ENCODE measurements around the gene STAG2.

Gene STAG2

GRCh38 chrX:123993904-123994635 lies 32.6 kb downstream of the STAG2 start:
- no CpG with 5 or more reads among the region's 3 CpGs for WGBS (ENCODE audit: insufficient coverage, insufficient read length)
- H3K36me3 ChIP-seq (ENCODE audit: control insufficient read depth, insufficient read depth, low read length): no peaks in the 10 kb centered on the region
- H3K9me3 ChIP-seq (ENCODE audit: control insufficient read depth, insufficient read depth, low read length): no peaks in the 10 kb centered on the region
- H3K4me3 ChIP-seq (ENCODE audit: low read length): no peak overlapping the region
- no peaks in the 10 kb centered on the region for H3K27me3 ChIP-seq (ENCODE audit: control insufficient read depth, insufficient read depth, low read length)
- DNase-seq (ENCODE audit: low read depth, low spot score): no peak
- no peaks in the 10 kb centered on the region for H3K4me1 ChIP-seq (ENCODE audit: control insufficient read depth, insufficient read depth, low read length)
- no peak overlapping the region for H3K27ac ChIP-seq (ENCODE audit: low read length)

- DNase-seq (ENCODE audit: low read depth, low spot score): no peak
- Histone ChIP-seq H3K27me3 (ENCODE audit: control insufficient read depth, insufficient read depth, low read length) (no peaks in the 10 kb centered on the region), H3K27ac (ENCODE audit: low read length) (no peak overlapping the region), H3K36me3 (ENCODE audit: control insufficient read depth, insufficient read depth, low read length) (no peaks in the 10 kb centered on the region), H3K4me1 (ENCODE audit: control insufficient read depth, insufficient read depth, low read length) (no peaks in the 10 kb centered on the region), H3K9me3 (ENCODE audit: control insufficient read depth, insufficient read depth, low read length) (no peaks in the 10 kb centered on the region), H3K4me3 (ENCODE audit: low read length) (no peak overlapping the region)
- no CpG with 5 or more reads among the region's 7 CpGs for WGBS (ENCODE audit: insufficient coverage, insufficient read length)
These were observed 33.2 kb downstream of the STAG2 start for GRCh38 chrX:123994730-123995129.

DNA sequence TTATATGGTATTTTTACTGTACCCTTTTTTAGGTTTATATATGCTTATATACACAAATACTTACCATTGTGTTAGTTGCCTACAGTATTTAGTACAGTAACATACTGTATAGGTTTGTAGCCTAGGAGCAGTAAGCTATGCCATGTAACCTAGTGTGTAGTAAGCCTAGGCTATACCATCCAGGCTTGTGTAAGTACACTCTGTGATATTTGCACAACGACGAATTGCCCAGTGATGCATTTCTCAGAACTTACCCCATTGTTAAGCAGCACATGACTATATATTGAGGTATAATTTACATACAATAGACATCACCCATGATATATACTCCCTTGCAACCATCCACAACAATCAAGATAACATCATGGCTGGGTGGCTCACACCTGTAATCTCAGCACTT lies 40.1 kb downstream of the STAG2 start:
- no peaks in the 10 kb centered on the region for H3K4me1 ChIP-seq (ENCODE audit: control insufficient read depth, insufficient read depth, low read length)
- DNase-seq (ENCODE audit: low read depth, low spot score): no peak

DNA sequence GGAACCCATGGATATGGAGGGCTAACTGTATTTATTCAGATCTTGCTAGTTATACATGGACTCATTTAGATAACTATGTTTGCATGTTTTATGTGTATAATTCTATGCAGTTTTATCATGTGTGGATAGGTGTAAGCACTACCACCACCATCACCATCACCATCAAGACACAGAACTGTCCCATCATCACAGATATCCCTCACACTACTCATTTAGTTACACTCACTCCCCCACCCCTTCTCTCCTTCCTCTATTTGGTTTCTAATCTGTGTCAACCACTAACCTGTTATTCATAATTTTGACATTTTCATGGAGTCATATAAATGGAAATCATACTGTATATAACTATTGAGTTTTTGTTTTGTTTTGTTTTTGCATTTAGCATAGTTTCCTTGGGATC lies 43.7 kb downstream of the STAG2 start:
- Histone ChIP-seq H3K27ac (ENCODE audit: low read length) (no peak overlapping the region), H3K9me3 (ENCODE audit: control insufficient read depth, insufficient read depth, low read length) (no peaks in the 10 kb centered on the region), H3K36me3 (ENCODE audit: control insufficient read depth, insufficient read depth, low read length) (no peaks in the 10 kb centered on the region), H3K4me1 (ENCODE audit: control insufficient read depth, insufficient read depth, low read length) (no peaks in the 10 kb centered on the region), H3K4me3 (ENCODE audit: low read length) (no peak overlapping the region), H3K27me3 (ENCODE audit: control insufficient read depth, insufficient read depth, low read length) (no peaks in the 10 kb centered on the region)
- DNase-seq (ENCODE audit: low read depth, low spot score): no peak

More for the DNA sequence above, 40.1 kb downstream of the STAG2 start:
- Histone ChIP-seq H3K27me3 (ENCODE audit: control insufficient read depth, insufficient read depth, low read length) (no peaks in the 10 kb centered on the region), H3K27ac (ENCODE audit: low read length) (no peak overlapping the region), H3K36me3 (ENCODE audit: control insufficient read depth, insufficient read depth, low read length) (no peaks in the 10 kb centered on the region), H3K9me3 (ENCODE audit: control insufficient read depth, insufficient read depth, low read length) (no peaks in the 10 kb centered on the region), H3K4me3 (ENCODE audit: low read length) (no peak overlapping the region)
- WGBS (ENCODE audit: insufficient coverage, insufficient read length): no CpG with 5 or more reads among the region's 2 CpGs

DNA sequence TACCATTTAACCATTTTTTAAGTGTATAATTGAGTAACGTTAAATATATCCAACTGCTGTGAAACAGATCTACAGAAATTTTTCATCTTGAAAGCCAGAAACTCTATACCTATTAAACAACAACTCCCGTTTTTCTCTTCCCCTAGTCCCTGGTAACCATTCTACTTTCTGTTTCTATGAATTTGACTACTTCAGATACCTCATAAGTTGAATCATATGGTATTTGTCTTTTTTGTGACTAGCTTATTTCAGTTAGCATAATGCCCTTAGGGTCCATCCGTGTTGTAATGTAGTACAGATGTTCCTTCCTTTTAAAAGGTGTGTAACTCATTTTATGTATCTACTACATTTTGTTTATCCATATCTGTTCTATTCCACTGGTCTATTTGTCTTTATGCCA lies 48.7 kb downstream of the STAG2 start:
- no peak for DNase-seq (ENCODE audit: low read depth, low spot score)
- no peaks in the 10 kb centered on the region for H3K36me3 ChIP-seq (ENCODE audit: control insufficient read depth, insufficient read depth, low read length)
- H3K27me3 ChIP-seq (ENCODE audit: control insufficient read depth, insufficient read depth, low read length): no peaks in the 10 kb centered on the region
- no peaks in the 10 kb centered on the region for H3K9me3 ChIP-seq (ENCODE audit: control insufficient read depth, insufficient read depth, low read length)
- H3K27ac ChIP-seq (ENCODE audit: low read length): no peak overlapping the region
- no peaks in the 10 kb centered on the region for H3K4me1 ChIP-seq (ENCODE audit: control insufficient read depth, insufficient read depth, low read length)
- no peak overlapping the region for H3K4me3 ChIP-seq (ENCODE audit: low read length)
- no CpG with 5 or more reads among the region's 3 CpGs for WGBS (ENCODE audit: insufficient coverage, insufficient read length)

GRCh38 chrX:124010566-124010965 lies 49.1 kb downstream of the STAG2 start:
- H3K27me3 ChIP-seq (ENCODE audit: control insufficient read depth, insufficient read depth, low read length): no peaks in the 10 kb centered on the region
- no peak overlapping the region for H3K27ac ChIP-seq (ENCODE audit: low read length)
- H3K4me1 ChIP-seq (ENCODE audit: control insufficient read depth, insufficient read depth, low read length): no peaks in the 10 kb centered on the region
- WGBS (ENCODE audit: insufficient coverage, insufficient read length): no CpG with 5 or more reads among the region's 3 CpGs
- H3K4me3 ChIP-seq (ENCODE audit: low read length): no peak overlapping the region
- no peaks in the 10 kb centered on the region for H3K9me3 ChIP-seq (ENCODE audit: control insufficient read depth, insufficient read depth, low read length)
- H3K36me3 ChIP-seq (ENCODE audit: control insufficient read depth, insufficient read depth, low read length): no peaks in the 10 kb centered on the region
- no peak for DNase-seq (ENCODE audit: low read depth, low spot score)

GRCh38 chrX:124015721-124016120 lies 54.2 kb downstream of the STAG2 start:
- Histone ChIP-seq H3K27me3 (ENCODE audit: control insufficient read depth, insufficient read depth, low read length) (no peaks in the 10 kb centered on the region), H3K4me3 (ENCODE audit: low read length) (no peak overlapping the region), H3K36me3 (ENCODE audit: control insufficient read depth, insufficient read depth, low read length) (no peaks in the 10 kb centered on the region), H3K27ac (ENCODE audit: low read length) (no peak overlapping the region), H3K9me3 (ENCODE audit: control insufficient read depth, insufficient read depth, low read length) (no peaks in the 10 kb centered on the region), H3K4me1 (ENCODE audit: control insufficient read depth, insufficient read depth, low read length) (no peaks in the 10 kb centered on the region)
- WGBS (ENCODE audit: insufficient coverage, insufficient read length): no CpG with 5 or more reads among the region's 1 CpG
- no peak for DNase-seq (ENCODE audit: low read depth, low spot score)

GRCh38 chrX:124016825-124017224 lies 55.3 kb downstream of the STAG2 start:
- no peaks in the 10 kb centered on the region for H3K4me1 ChIP-seq (ENCODE audit: control insufficient read depth, insufficient read depth, low read length)
- H3K4me3 ChIP-seq (ENCODE audit: low read length): no peak overlapping the region
- no peak for DNase-seq (ENCODE audit: low read depth, low spot score)
- WGBS (ENCODE audit: insufficient coverage, insufficient read length): no CpG with 5 or more reads among the region's 1 CpG
- H3K27ac ChIP-seq (ENCODE audit: low read length): no peak overlapping the region
- H3K9me3 ChIP-seq (ENCODE audit: control insufficient read depth, insufficient read depth, low read length): no peaks in the 10 kb centered on the region
- no peaks in the 10 kb centered on the region for H3K36me3 ChIP-seq (ENCODE audit: control insufficient read depth, insufficient read depth, low read length)
- H3K27me3 ChIP-seq (ENCODE audit: control insufficient read depth, insufficient read depth, low read length): no peaks in the 10 kb centered on the region

DNA sequence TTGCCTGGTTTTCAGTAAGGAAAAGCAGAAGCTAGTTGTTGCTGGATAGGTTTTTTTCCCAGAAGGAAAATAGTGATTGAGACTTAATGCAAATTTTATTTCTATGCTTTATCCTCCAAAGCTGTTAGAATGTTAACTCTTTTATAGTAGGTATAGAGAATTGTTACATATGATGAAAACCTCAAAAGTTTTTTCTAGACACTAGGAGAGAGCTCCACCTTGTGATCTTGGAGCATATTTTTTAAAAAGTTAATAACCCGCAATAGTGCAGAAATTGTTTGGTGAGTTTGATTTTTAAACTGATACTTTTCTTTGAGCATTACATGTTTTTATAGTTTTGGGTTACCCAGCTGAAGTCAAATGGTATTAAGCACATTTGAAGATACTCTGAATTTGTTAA lies 56.5 kb downstream of the STAG2 start:
- Histone ChIP-seq H3K4me1 (ENCODE audit: control insufficient read depth, insufficient read depth, low read length) (no peaks in the 10 kb centered on the region), H3K27ac (ENCODE audit: low read length) (no peak overlapping the region), H3K4me3 (ENCODE audit: low read length) (no peak overlapping the region), H3K36me3 (ENCODE audit: control insufficient read depth, insufficient read depth, low read length) (no peaks in the 10 kb centered on the region), H3K27me3 (ENCODE audit: control insufficient read depth, insufficient read depth, low read length) (no peaks in the 10 kb centered on the region), H3K9me3 (ENCODE audit: control insufficient read depth, insufficient read depth, low read length) (no peaks in the 10 kb centered on the region)
- WGBS (ENCODE audit: insufficient coverage, insufficient read length): no CpG with 5 or more reads among the region's 1 CpG
- DNase-seq (ENCODE audit: low read depth, low spot score): no peak

GRCh38 chrX:124023838-124024238 lies 62.3 kb downstream of the STAG2 start:
- no peak overlapping the region for H3K4me3 ChIP-seq (ENCODE audit: low read length)
- no CpG with 5 or more reads among the region's 3 CpGs for WGBS (ENCODE audit: insufficient coverage, insufficient read length)

DNA sequence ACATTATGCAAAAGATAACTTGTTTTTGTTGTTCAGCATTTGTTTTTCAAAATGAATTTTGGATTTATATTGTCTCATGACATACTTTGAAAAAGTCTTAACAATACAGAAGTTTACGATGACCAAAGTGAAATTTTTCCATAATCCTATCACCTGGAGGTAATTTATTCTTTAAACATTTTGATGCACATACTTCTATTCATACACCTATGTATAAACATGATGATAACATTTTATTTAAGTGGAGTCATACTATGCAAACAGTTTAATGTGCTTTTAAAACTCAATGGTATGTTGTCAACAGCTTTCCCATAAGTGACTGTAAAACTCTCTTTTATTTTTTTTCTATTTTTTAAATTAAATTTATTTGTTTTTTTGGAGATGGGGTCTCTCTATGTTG lies 65.0 kb downstream of the STAG2 start:
- H3K27me3 ChIP-seq (ENCODE audit: control insufficient read depth, insufficient read depth, low read length): no peaks in the 10 kb centered on the region
- no peak overlapping the region for H3K27ac ChIP-seq (ENCODE audit: low read length)
- no peaks in the 10 kb centered on the region for H3K9me3 ChIP-seq (ENCODE audit: control insufficient read depth, insufficient read depth, low read length)
- no peak for DNase-seq (ENCODE audit: low read depth, low spot score)
- H3K36me3 ChIP-seq (ENCODE audit: control insufficient read depth, insufficient read depth, low read length): no peaks in the 10 kb centered on the region
- WGBS (ENCODE audit: insufficient coverage, insufficient read length): no CpG with 5 or more reads among the region's 1 CpG
- no peaks in the 10 kb centered on the region for H3K4me1 ChIP-seq (ENCODE audit: control insufficient read depth, insufficient read depth, low read length)
- no peak overlapping the region for H3K4me3 ChIP-seq (ENCODE audit: low read length)

More at GRCh38 chrX:124023838-124024238, 62.3 kb downstream of the STAG2 start:
- no peaks in the 10 kb centered on the region for H3K4me1 ChIP-seq (ENCODE audit: control insufficient read depth, insufficient read depth, low read length)
- H3K27me3 ChIP-seq (ENCODE audit: control insufficient read depth, insufficient read depth, low read length): no peaks in the 10 kb centered on the region
- H3K36me3 ChIP-seq (ENCODE audit: control insufficient read depth, insufficient read depth, low read length): no peaks in the 10 kb centered on the region
- no peak overlapping the region for H3K27ac ChIP-seq (ENCODE audit: low read length)
- DNase-seq (ENCODE audit: low read depth, low spot score): no peak
- no peaks in the 10 kb centered on the region for H3K9me3 ChIP-seq (ENCODE audit: control insufficient read depth, insufficient read depth, low read length)
